NCI-H82 treated with DMSO at 0.1 percent for 48 hours (cell line): Measurements from ENCODE around the gene RNF112.

Source experiments
- DNase-seq: peaks from one replicate; lab custom pipeline; 2025; ENCODE audit not compliant: unreplicated experiment; lab: John Stamatoyannopoulos, UW

Gene RNF112

DNA sequence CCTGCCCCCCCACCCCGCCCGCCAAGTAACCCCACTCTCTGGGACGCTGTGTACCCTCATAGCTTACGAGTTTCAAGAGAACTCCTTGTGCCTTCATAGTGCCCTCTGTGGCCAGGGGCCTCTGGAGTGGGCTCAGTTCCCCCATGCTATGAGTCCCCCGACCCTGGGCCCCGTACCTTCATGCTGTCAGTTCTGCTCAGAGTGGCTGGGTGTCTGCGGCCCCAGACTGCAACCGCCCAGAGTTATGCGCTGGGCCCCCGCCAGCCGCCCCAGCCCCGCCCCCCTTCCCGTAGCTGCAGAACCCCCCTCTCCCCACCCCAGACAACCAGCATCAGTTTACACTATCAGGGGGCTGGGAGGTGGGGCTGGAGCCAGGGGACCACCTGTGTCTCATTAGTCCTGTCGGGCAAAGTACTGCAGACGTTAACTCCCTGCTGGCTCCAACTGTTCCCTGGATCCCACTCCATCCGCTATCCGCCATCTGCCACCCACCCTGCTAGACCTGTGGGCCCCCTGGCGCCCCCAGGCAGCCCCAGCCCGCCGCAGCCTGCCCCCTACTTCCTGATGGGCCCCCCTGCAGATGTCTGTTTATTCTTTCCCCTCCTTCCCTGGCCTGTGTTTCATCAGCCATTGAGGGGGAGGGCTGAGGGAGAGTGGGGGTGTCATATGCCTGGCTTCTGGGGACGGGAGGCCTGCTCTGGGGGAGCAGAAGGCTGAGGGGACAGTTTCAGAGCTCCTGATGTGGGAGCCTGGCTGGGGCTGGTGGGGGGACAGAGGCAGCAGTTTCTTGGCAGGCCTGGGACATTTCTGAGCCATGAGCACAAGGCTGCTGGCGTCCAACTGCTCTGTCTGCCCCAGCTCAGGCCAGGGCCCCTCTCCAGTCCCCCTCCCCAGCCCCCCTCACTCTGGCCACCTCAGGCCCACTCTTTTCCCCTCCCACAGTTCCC lies 23.8 kb upstream of the RNF112 start, which contains the start of gene MFAP4:
MFAP4 (minus strand) TSS at position 217 of the 947 bp plus-strand sequence; CDS start at position 182, 35 bp downstream.
- DNase-seq: peak; percentile 97

DNA sequence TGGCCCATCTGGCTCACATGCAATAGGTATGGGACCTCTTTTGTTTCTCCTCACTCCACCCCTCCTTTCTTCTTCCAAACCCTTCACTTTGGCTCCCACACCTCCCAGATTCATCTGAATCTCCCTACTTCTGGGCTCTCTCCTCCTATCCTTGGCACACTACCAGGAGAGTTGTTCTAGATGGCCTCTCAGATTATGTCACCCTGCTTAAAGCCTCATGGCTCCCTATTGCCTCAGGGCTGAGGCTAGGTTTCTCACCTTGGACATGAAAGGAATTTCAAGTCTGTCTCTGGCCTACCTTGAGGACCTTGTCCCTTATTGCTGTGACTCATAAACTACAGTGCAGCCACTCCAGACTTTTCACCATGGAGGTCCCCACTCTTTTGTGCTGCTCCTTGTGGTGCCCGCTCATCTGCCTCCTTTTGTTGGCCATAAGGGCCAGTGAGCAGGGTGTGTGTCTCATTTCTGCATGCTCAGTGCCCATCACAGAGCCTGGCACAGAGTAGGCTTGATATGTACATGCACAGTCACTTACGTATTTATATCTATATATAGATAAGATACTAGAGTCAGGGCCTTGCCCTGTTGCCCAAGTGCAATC lies 23.0 kb upstream of the RNF112 start:
- DNase-seq: peak; percentile 36

DNA sequence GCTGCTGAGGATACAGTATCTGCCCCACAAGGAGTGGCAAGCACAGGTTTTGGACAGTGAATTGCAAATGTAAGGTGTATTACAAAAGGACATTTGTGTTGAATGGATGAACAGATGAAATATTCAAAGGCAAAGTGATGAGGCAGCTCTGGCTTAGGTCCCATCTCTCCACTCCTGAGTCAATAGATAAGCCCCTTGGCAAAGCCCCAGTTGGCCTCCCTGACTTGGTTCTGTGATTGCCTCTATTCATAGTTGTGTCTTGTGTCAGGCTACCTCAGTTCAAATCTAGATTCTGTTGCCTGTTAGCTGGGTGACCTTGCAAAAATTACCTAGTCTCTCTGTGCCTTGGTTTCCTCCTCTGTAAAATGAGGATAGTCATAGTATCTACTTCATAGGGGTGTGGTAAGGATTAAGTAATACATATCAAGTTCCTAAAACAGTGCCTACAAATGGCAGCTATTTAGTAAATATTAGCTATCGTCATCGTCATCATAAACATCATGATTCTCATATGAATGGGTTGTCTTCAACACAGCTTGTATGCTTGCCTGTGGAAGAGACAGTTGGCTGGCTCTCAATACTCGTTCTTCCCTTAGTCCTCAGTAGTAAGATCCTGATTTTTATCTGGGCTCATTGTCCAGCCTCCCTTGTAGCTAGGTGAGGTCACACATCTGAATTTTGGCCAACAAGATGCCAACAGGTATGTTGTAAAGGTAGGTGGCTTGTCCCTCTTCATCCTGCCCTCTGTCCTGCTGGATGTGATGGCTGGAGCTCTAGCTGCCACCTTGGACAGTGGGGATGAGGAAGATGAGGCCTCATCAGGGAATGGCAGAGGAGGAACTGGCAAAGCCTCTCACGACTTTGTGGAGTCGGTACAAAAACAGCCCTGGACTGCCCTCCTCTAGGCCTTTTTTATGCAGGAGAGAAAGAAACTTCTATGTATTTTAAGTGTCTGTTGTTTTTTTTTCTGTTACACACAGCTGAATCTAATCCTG lies 21.9 kb upstream of the RNF112 start:
- DNase-seq: no peak

GRCh38 chr17:19390951-19391350 lies 20.1 kb upstream of the RNF112 start:
- no peak for DNase-seq

- DNase-seq: no peak
Measured at GRCh38 chr17:19391432-19391831, 19.6 kb upstream of the RNF112 start.

GRCh38 chr17:19392303-19392702 lies 18.7 kb upstream of the RNF112 start:
- no peak for DNase-seq

GRCh38 chr17:19397556-19398041 lies 13.4 kb upstream of the RNF112 start:
- DNase-seq: no peak

GRCh38 chr17:19398301-19399181 lies 12.5 kb upstream of the RNF112 start:
- no peak for DNase-seq

DNA sequence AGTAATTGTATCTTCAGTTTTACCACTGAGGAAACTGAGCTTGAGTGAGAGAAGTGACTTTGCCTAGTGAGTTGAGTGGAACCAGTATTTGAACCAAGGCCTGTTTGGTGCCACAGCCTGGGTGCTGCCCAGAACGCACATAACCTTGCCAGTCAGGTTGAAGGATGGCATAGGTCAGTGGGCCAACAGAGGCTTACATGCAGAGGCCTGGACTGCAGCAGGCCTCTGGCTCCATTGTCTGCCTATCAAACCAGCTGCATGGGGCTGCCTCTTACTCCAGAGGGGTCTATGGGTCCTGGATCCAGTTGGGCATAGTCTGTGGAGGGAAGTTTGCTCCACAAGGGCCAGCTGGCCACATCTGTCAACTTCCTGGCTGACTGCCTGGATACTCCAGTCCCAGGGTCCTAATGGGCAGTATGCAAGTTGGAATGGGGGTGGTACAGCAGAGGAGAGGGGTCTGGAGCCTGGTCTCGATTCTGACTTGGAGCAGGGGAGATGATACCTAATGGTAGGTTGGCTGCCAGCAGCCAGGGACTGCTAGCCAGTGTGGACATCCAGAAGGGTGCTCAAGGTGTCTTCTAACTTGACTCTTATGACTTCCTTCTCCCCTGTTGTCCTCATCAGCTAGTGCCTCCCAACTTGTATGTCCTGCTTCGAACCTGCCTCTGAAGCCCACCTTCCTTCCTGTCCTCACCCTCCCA lies 11.1 kb upstream of the RNF112 start:
- DNase-seq: no peak

DNA sequence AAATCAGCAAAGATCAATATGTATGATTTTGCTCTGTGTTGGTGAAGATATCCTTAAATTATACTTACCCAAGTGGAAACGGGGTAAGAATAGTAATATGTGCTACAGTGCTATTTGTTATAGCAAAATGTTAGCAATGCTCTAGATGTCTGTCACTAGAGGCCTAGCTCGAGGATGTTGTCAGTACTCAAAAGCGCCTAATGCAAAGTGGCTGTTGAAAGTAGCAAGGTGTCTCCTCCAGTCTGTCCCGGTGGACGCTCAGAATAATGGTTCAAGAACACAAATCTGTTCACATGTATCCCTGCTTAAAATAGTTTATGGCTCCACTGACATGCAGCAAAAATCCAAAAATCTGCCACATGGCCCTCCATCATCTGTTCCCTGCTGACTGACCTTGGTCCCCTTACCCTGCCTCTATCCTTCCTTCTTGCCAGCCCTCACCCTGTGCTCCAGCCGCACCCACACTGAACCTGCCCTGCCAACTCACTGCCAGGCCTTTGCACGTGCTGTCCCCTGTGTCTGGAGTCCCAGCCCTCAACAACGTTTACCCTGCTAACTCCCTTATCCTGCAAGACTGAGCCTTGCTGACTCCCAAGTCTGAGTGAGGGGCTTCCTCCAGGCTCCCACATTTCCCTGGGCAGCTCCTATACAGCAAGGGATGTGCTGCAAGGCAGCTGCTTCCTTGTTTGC lies 9.6 kb upstream of the RNF112 start:
- DNase-seq: no peak

DNA sequence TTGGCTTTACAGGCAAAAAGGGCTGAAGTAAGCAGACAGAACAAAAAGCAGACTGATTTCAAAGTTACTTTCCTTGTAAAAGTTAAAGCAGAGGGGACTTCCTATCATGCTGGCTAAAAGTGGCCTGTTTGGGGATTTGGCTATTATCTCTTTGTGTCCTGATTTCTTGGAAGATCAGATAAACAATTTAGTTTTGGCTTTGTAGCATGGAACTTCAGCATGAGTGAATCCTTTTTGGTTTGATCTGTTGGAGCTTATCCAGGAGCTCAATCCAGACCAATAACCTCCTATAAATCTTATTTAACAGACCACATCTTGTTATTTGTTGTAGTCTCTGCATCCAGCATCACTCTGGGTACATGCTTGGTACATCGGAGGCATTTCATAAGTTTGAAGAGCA lies 8.9 kb upstream of the RNF112 start:
- DNase-seq: no peak

GRCh38 chr17:19403021-19403420 lies 8.0 kb upstream of the RNF112 start:
- no peak for DNase-seq

DNA sequence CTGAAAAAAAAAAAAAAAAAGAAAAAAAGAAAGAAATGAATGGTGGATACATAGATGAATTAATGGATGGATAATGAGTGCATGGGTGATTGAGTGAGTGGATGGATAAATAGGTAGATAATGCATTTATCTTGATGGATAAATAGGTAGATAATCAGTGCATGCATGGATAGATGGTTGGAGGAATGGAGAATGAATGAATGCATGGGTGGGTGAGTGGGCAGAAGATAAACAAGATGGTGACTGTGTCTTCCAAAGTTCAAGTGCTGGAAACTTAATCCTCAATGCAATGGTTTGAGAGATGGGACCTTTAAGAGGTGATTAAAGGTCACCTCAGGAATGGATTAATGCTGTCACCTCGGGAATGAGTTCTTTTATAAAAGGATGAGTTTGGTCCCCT lies 6.8 kb upstream of the RNF112 start:
- DNase-seq: no peak

GRCh38 chr17:19405114-19405513 lies 5.9 kb upstream of the RNF112 start:
- no peak for DNase-seq

DNA sequence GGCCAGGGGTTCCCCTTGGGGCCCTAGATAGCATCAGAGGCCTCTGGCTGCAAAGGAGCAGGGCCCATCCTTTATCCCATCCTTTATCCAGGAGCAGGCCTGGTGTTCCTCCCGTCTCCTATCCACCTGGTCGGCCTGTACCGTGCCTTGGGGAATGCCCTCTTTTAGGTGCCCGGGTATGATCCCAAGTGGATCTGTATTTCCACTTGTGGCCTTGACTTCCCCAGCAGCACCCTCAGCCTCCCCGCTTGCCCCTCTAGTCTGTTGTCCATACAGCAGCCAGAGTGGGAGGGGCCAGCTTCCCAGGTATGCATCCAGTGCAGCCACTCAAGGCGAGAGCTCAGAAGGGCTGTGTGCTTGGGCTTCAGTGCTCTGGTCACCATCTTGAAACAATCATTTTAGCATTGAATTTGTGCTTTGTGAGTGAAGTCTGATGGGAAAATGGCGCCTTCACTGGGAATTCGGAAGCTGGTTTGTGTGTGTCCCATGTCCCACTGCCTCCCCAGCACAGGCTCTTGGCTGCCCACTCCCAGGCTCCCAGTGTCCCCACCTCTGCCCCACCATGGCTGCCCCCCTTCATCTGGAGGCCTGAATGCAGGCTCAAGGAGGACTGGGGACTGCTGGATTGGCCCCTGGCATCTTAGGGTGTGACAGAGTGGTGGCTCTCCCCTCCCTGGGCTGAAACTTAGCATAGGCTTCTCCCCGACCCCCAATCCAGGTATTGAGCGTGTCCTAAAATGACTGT lies 3.3 kb upstream of the RNF112 start:
- no peak for DNase-seq

DNA sequence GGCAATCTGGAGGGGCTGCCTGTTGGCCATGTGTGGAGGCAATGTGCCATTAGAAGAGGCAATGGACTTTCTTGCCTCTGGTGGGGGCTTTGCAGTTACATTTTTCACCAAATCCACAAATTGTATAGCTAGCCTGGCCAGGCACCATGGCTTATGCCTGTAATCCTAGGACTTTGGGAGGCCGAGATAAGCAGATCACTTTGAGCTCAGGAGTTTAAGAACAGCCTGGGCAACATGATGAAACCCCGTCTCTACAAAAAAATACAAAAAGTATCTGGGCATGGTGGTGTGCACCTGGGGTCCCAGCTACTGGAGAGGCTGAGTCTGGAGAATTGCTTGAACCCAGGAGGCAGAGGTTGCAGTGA lies 2.7 kb upstream of the RNF112 start:
- DNase-seq: no peak

DNA sequence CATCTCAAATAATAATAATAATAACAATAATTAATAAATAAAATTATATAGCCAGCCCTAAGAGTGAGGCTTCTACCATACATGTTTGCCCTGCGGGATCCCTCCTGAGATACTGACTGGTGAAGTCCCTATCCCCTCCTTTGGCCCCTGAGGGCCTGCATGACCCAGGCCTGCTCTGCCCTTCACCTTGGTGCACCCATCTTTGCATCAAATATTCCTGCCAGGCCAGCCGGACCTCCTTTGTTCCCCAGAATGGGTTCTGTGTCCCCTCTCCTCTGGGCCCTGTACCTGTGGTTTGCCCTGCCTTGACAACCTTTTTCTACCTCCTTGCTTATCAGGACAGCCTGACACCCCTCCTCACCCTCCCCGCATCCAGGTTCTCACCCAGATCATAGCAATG lies 2.0 kb upstream of the RNF112 start:
- no peak for DNase-seq

DNA sequence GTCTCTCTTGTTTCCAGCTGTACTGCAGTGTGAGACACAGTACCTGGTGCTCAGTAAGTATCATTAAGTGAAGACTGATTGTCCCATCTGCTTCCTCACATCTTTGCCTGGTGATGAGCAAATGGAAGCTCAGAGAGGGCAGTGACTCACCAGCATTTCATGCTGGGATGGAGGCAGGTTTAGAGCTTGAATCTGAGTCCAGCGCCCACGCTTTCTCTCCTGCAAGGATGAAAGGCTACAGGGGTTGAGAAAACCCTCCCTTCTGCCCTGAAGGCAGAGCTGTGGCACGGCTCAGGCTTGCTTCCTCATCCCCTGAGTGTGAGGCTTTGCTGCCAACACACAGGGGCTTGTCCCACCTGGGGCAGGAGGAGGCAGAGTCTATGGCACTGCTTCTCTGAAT lies 1.5 kb upstream of the RNF112 start:
- no peak for DNase-seq
